ENCODE measurements around the gene SIGLEC15. TPM values are rescaled to one million over a fixed set of nuclear protein-coding genes. Genes with fewer than 3 reads are reported as not detected.
"Not testable (repeated sequence)": the region's sequence is repeated elsewhere in the genome, so short reads cannot be mapped to it uniquely, and the experiment has no call there.

SIGLEC15 gene
- polyA plus RNA-seq, 3 donors: 6.5 to 9.9 (median 7.8) TPM

- H3K79me2 ChIP-seq (ENCODE audit: insufficient read depth, low read length); H3K36me3 ChIP-seq (replicated peaks in 1 of 2; ENCODE audit: control insufficient read depth in 1 of 2, insufficient read depth in 2 of 2, low read length in 2 of 2); H3K4me3 ChIP-seq (replicated peaks in 1 of 3; ENCODE audit: low read depth in 2 of 3, low read length in 3 of 3); H3K27ac ChIP-seq (ENCODE audit: low read depth in 1 of 2, low read length in 2 of 2); H4K20me1 ChIP-seq (ENCODE audit: insufficient read depth, low read length); H3K27me3 ChIP-seq (ENCODE audit: control insufficient read depth in 2 of 2, insufficient read depth in 2 of 2, low read length in 2 of 2); H3K27me3 Mint-ChIP-seq (ENCODE audit: low read depth in 3 of 3); intact Hi-C loops (cut with micrococcal nuclease); H3K4me2 ChIP-seq (replicated peaks; ENCODE audit: extremely low read depth, low read length, poor library complexity, severe bottlenecking); H3K4me1 ChIP-seq (ENCODE audit: control insufficient read depth in 1 of 2, insufficient read depth in 2 of 2, low read length in 2 of 2); H3K9ac ChIP-seq (ENCODE audit: insufficient read depth, low read length, poor library complexity, severe bottlenecking); H3K4me3 Mint-ChIP-seq; H2AFZ ChIP-seq (ENCODE audit: insufficient read depth, low read depth, low read length, poor library complexity, severe bottlenecking); H3K9me3 ChIP-seq (replicated peaks in 1 of 2; ENCODE audit: control insufficient read depth in 1 of 2, insufficient read depth in 1 of 2, low read length in 2 of 2); H3K36me3 Mint-ChIP-seq: not testable (repeated sequence)
- H3K9me3 Mint-ChIP-seq: peaks cover 10 to 22% (median 13%) of the 10 kb centered on the region in 7 donors
- peak overlapping the region in 1 of 7 donors; percentile 24 for H3K27ac Mint-ChIP-seq
- WGBS (ENCODE audit: insufficient coverage): 46% methylated on average over 2 of the region's 2 CpGs
- DNase-seq: peak in 1 of 3 donors; percentile 12
- H3K4me1 Mint-ChIP-seq: peaks cover 14% of the 10 kb centered on the region
- TF ChIP-seq, protein P1, sequence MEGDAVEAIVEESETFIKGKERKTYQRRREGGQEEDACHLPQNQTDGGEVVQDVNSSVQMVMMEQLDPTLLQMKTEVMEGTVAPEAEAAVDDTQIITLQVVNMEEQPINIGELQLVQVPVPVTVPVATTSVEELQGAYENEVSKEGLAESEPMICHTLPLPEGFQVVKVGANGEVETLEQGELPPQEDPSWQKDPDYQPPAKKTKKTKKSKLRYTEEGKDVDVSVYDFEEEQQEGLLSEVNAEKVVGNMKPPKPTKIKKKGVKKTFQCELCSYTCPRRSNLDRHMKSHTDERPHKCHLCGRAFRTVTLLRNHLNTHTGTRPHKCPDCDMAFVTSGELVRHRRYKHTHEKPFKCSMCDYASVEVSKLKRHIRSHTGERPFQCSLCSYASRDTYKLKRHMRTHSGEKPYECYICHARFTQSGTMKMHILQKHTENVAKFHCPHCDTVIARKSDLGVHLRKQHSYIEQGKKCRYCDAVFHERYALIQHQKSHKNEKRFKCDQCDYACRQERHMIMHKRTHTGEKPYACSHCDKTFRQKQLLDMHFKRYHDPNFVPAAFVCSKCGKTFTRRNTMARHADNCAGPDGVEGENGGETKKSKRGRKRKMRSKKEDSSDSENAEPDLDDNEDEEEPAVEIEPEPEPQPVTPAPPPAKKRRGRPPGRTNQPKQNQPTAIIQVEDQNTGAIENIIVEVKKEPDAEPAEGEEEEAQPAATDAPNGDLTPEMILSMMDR (IDR thresholded peaks at IDR 0.05): peak; percentile 40
These were observed 18.3 kb upstream of the SIGLEC15 start for GRCh38 chr18:45807144-45807543.

- DNase-seq; H3K27me3 Mint-ChIP-seq (ENCODE audit: low read depth in 3 of 3); H3K27ac ChIP-seq (ENCODE audit: low read depth in 1 of 2, low read length in 2 of 2); H3K36me3 ChIP-seq (replicated peaks in 1 of 2; ENCODE audit: control insufficient read depth in 1 of 2, insufficient read depth in 2 of 2, low read length in 2 of 2); H3K4me2 ChIP-seq (replicated peaks; ENCODE audit: extremely low read depth, low read length, poor library complexity, severe bottlenecking); H3K4me3 Mint-ChIP-seq; H3K27ac Mint-ChIP-seq; H3K27me3 ChIP-seq (ENCODE audit: control insufficient read depth in 2 of 2, insufficient read depth in 2 of 2, low read length in 2 of 2); H2AFZ ChIP-seq (ENCODE audit: insufficient read depth, low read depth, low read length, poor library complexity, severe bottlenecking); H4K20me1 ChIP-seq (ENCODE audit: insufficient read depth, low read length); H3K9me3 Mint-ChIP-seq; H3K9ac ChIP-seq (ENCODE audit: insufficient read depth, low read length, poor library complexity, severe bottlenecking); intact Hi-C loops (cut with micrococcal nuclease); H3K9me3 ChIP-seq (replicated peaks in 1 of 2; ENCODE audit: control insufficient read depth in 1 of 2, insufficient read depth in 1 of 2, low read length in 2 of 2); H3K79me2 ChIP-seq (ENCODE audit: insufficient read depth, low read length); H3K36me3 Mint-ChIP-seq; H3K4me3 ChIP-seq (replicated peaks in 1 of 3; ENCODE audit: low read depth in 2 of 3, low read length in 3 of 3): not testable (repeated sequence)
- H3K4me1 ChIP-seq (ENCODE audit: control insufficient read depth in 1 of 2, insufficient read depth in 2 of 2, low read length in 2 of 2): peaks cover 13 to 16% of the 10 kb centered on the region in 2 donors
- H3K4me1 Mint-ChIP-seq: peaks cover 14% of the 10 kb centered on the region
These were observed 10.7 kb upstream of the SIGLEC15 start for GRCh38 chr18:45814733-45815132.
